Measurements from ENCODE around the gene DYNLT2.
A peak's percentile ranks its signal among the peaks of the same experiment; 100 is the strongest.
"Not testable (repeated sequence)": the region's sequence is repeated elsewhere in the genome, so short reads cannot be mapped to it uniquely, and the experiment has no call there.

Gene DYNLT2

DNA sequence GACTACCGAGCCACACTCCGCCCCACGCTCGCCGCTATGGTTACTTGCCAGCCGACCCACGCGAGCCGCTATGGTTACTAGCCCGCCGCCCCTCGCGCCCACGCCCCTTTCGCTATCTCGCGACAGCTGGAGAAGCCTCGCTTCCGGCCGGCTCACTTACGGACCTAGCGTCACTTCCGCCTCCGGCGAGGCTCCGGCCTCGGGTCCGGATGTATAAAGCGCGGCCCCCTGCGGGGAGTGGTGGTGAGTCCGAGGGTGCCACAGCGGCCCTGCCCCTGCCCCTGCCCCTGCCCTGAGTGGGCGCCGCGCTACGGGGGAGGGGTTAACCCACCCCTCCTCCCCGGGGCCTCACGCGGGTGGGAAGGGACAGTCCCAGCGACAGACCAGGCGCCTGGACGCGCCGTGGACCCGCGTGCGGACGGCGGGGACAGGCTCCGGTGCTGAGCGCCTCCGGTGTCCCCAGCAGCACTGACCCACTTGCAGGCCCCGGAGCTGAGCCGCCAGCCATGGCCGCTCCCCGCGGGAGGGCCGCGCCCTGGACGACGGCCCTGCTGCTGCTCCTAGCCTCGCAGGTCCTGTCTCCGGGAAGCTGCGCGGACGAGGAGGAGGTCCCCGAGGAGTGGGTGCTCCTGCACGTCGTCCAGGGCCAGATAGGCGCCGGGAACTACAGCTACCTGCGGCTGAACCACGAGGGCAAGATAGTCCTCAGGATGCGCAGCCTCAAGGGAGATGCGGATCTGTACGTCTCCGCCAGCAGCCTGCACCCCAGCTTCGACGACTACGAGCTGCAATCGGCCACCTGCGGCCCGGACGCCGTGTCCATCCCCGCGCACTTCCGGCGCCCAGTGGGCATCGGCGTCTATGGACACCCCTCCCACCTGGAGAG lies 49.2 kb downstream of the DYNLT2 start, which contains the start of the genes C6orf120 and WDR27:
TSS of gene C6orf120 (plus strand) at position 173 of the 886 bp plus-strand sequence. CDS start at position 507, 334 bp downstream.
TSS of gene WDR27 (minus strand) at position 76 of the 886 bp plus-strand sequence. CDS start 13,024 bp downstream, outside the sequence.
- in situ Hi-C loops (cut with HindIII; ENCODE audit: low pct_ligation_motif_present, low sequenced_read_pairs): no loop called here
- TF ChIP-seq, protein P1, sequence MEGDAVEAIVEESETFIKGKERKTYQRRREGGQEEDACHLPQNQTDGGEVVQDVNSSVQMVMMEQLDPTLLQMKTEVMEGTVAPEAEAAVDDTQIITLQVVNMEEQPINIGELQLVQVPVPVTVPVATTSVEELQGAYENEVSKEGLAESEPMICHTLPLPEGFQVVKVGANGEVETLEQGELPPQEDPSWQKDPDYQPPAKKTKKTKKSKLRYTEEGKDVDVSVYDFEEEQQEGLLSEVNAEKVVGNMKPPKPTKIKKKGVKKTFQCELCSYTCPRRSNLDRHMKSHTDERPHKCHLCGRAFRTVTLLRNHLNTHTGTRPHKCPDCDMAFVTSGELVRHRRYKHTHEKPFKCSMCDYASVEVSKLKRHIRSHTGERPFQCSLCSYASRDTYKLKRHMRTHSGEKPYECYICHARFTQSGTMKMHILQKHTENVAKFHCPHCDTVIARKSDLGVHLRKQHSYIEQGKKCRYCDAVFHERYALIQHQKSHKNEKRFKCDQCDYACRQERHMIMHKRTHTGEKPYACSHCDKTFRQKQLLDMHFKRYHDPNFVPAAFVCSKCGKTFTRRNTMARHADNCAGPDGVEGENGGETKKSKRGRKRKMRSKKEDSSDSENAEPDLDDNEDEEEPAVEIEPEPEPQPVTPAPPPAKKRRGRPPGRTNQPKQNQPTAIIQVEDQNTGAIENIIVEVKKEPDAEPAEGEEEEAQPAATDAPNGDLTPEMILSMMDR (IDR thresholded peaks at IDR 0.05; ENCODE audit: low read depth, low read length, missing control alignments): no peak
- H3K27ac ChIP-seq: peak within 1 kb of the TSS; percentile 97

GRCh38 chr6:169701311-169701953 lies 49.9 kb downstream of the DYNLT2 start:
- Histone ChIP-seq H3K36me3 (replicated peaks) (peaks cover 3% of the 10 kb centered on the region), H3K27ac (peak overlapping the region; percentile 97), H3K4me3 (ENCODE audit: low read depth, low read length) (peak overlapping the region; percentile 91), H3K27me3 (replicated peaks) (no peaks in the 10 kb centered on the region)
- in situ Hi-C loops (cut with HindIII; ENCODE audit: low pct_ligation_motif_present, low sequenced_read_pairs): no loop called here
- TF ChIP-seq, protein P1 (IDR thresholded peaks at IDR 0.05; ENCODE audit: low read depth, low read length, missing control alignments): no peak
- no peak for DNase-seq

More for the DNA sequence above, 49.2 kb downstream of the DYNLT2 start, which contains the start of the genes C6orf120 and WDR27:
- no peaks in the 10 kb centered on the region for H3K27me3 ChIP-seq (replicated peaks)
- peaks cover 3% of the 10 kb centered on the region for H3K36me3 ChIP-seq (replicated peaks)
- H3K4me3 ChIP-seq (ENCODE audit: low read depth, low read length): peak within 1 kb of the TSS; percentile 91
- DNase-seq: peak; percentile 95

- TF ChIP-seq, protein P1 (IDR thresholded peaks at IDR 0.05; ENCODE audit: low read depth, low read length, missing control alignments): no peak
- DNase-seq: no peak
Observed at GRCh38 chr6:169700296-169700695, 51.1 kb downstream of the DYNLT2 start.

DNA sequence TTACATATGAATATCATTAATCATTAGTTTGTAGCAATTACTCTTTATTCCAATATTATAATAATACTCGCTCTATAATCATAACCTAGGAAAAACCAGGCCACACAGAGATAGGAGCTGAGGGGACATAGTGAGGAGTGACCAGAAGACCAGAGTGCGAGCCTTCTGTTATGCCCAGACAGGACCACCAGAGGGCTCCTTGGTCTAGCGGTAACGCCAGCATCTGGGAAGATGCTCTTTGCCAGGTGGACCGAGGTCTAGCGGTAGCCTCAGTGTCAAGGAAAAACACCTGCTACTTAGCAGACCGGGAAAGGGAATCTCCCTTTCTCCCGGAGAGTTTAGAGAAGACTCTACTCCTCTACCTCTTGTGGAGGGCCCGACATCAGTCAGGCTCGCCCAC lies 54.3 kb downstream of the DYNLT2 start:
- DNase-seq: peak; percentile 27
- TF ChIP-seq, protein P1 (IDR thresholded peaks at IDR 0.05; ENCODE audit: low read depth, low read length, missing control alignments): peak; percentile 64
- H3K4me3 ChIP-seq (ENCODE audit: low read depth, low read length); in situ Hi-C loops (cut with HindIII; ENCODE audit: low pct_ligation_motif_present, low sequenced_read_pairs); H3K36me3 ChIP-seq (replicated peaks); H3K27me3 ChIP-seq (replicated peaks): not testable (repeated sequence)
- peak overlapping the region; percentile 47 for H3K27ac ChIP-seq

More at GRCh38 chr6:169700296-169700695, 51.1 kb downstream of the DYNLT2 start:
- in situ Hi-C loops (cut with HindIII; ENCODE audit: low pct_ligation_motif_present, low sequenced_read_pairs): no loop called here
- no peaks in the 10 kb centered on the region for H3K27me3 ChIP-seq (replicated peaks)
- no peak overlapping the region for H3K27ac ChIP-seq
- H3K36me3 ChIP-seq (replicated peaks): peaks cover 3% of the 10 kb centered on the region
- no peak overlapping the region for H3K4me3 ChIP-seq (ENCODE audit: low read depth, low read length)

GRCh38 chr6:169695131-169695530 lies 56.2 kb downstream of the DYNLT2 start:
- TF ChIP-seq, protein P1 (IDR thresholded peaks at IDR 0.05; ENCODE audit: low read depth, low read length, missing control alignments): no peak
- H3K27me3 ChIP-seq (replicated peaks): no peaks in the 10 kb centered on the region
- H3K4me3 ChIP-seq (ENCODE audit: low read depth, low read length): no peak overlapping the region
- no peaks in the 10 kb centered on the region for H3K36me3 ChIP-seq (replicated peaks)
- DNase-seq: no peak
- H3K27ac ChIP-seq: no peak overlapping the region
- in situ Hi-C loops (cut with HindIII; ENCODE audit: low pct_ligation_motif_present, low sequenced_read_pairs): no loop called here

All from brain microvascular endothelial cell (primary cell).